Uterus (tissue), 4 donors: ENCODE measurements around the gene CD302. TPM values are rescaled to one million over a fixed set of nuclear protein-coding genes. Genes with fewer than 3 reads are reported as not detected.
"Not testable (repeated sequence)": the region's sequence is repeated elsewhere in the genome, so short reads cannot be mapped to it uniquely, and the experiment has no call there.

Source experiments
- DNase-seq, 2 donors: peaks; one replicate each; pipeline ENCODE4 v3.0.0-alpha.2; 2019 to 2020
- H3K27ac ChIP-seq, 2 donors: fragments of 200-600 bp; sonication (generic); 1 replicate in 1 of 2; 2 replicates in 1 of 2; pipeline ENCODE4 v1.5.1; 2016 to 2018
- H3K27me3 ChIP-seq, 2 donors: fragments of 200-600 bp; sonication (generic); one replicate each; pipeline ENCODE4 v1.5.1; 2018 to 2019; ENCODE audit warnings: control low read depth in 1 of 2
- H3K36me3 ChIP-seq, 2 donors: fragments of 200-600 bp; sonication (generic); one replicate each; pipeline ENCODE4 v1.5.1; 2019; ENCODE audit warnings: control low read depth in 1 of 2
- H3K4me1 ChIP-seq, 2 donors: fragments of 200-600 bp; sonication (generic); one replicate each; pipeline ENCODE4 v1.5.1; 2018 to 2019; ENCODE audit warnings: control low read depth in 1 of 2
- H3K4me3 ChIP-seq, 2 donors: fragments of 200-600 bp; sonication (generic); 1 replicate in 1 of 2; 2 replicates in 1 of 2; pipeline ENCODE4 v1.5.1; 2018 to 2019; ENCODE audit warnings: mild to moderate bottlenecking in 1 of 2
- H3K9me3 ChIP-seq, 2 donors: fragments of 200-600 bp; sonication (generic); one replicate each; pipeline ENCODE4 v1.5.1; 2019; ENCODE audit warnings: control low read depth in 1 of 2
- CTCF ChIP-seq, 4 experiments: fragments of 200-600 bp in 2 of 4; fragments of 450-650 bp in 2 of 4; sonication (generic) in 2 of 4; IDR thresholded peaks; one replicate each; pipeline ENCODE4 v1.5.1; 2016 to 2019; ENCODE audit warnings: antibody characterized with exemption in 4 of 4, mild to moderate bottlenecking in 2 of 4, moderate library complexity in 1 of 4
- POLR2A ChIP-seq, 2 donors: fragments of 450-650 bp; IDR thresholded peaks; one replicate each; pipeline ENCODE4 v1.6.1; 2016; ENCODE audit warnings: antibody characterized with exemption in 2 of 2, mild to moderate bottlenecking in 1 of 2, moderate library complexity in 1 of 2
- intact Hi-C: fragments of 100-400 bp; cut with DNase I; formaldehyde crosslinking; loops from one replicate; pipeline ENCODE4 v1.15.1; 2023; ENCODE audit warnings: low total_unique reads
- total RNA-seq, 4 donors: library from RNA; depleted of rRNA in 3 of 4; stranded (reverse); fragments of >200 nt in 3 of 4; gene quantifications; one replicate each; pipeline versions ENCODE4 v1.1.0 to v1.2.4, GENCODE V29; 2014 to 2023
- donor health status: DM: yes; HTN: yes; CAD: no.

Gene CD302
- total RNA-seq, 4 donors from 2014 or later, result 31.8 to 103 (median 45.5) TPM

- Histone ChIP-seq H3K4me1 (no peaks in the 10 kb centered on the region), H3K27ac (no peak overlapping the region), H3K4me3 (no peak overlapping the region), H3K9me3 (no peaks in the 10 kb centered on the region), H3K36me3 (no peaks in the 10 kb centered on the region), H3K27me3 (no peaks in the 10 kb centered on the region)
- TF ChIP-seq CTCF (IDR thresholded peaks at IDR 0.05) (no peak), POLR2A (IDR thresholded peaks at IDR 0.05) (no peak)
- intact Hi-C loops, result no loop called here
- DNase-seq, result no peak
Observed at GRCh38 chr2:159753797-159754196, 44.2 kb downstream of the CD302 start.

- no peaks in the 10 kb centered on the region for H3K36me3 ChIP-seq
- H3K4me1 ChIP-seq, result no peaks in the 10 kb centered on the region
- no peak for TF ChIP-seq CTCF (IDR thresholded peaks at IDR 0.05)
- no peak for TF ChIP-seq POLR2A (IDR thresholded peaks at IDR 0.05)
- H3K27me3 ChIP-seq, result no peaks in the 10 kb centered on the region
- intact Hi-C loops, result no loop called here
- H3K4me3 ChIP-seq, result no peak overlapping the region
- H3K27ac ChIP-seq, result no peak overlapping the region
- no peak for DNase-seq
- H3K9me3 ChIP-seq, result no peaks in the 10 kb centered on the region
Observed at GRCh38 chr2:159750873-159751272, 47.1 kb downstream of the CD302 start.

GRCh38 chr2:159748089-159748488, 49.9 kb downstream of the CD302 start:
- H3K9me3 ChIP-seq, result no peaks in the 10 kb centered on the region
- DNase-seq, result no peak
- no peaks in the 10 kb centered on the region for H3K36me3 ChIP-seq
- H3K4me1 ChIP-seq, result no peaks in the 10 kb centered on the region
- TF ChIP-seq CTCF (IDR thresholded peaks at IDR 0.05) (no peak), POLR2A (IDR thresholded peaks at IDR 0.05) (no peak)
- H3K27ac ChIP-seq, result no peak overlapping the region
- intact Hi-C loops, result no loop called here
- no peaks in the 10 kb centered on the region for H3K27me3 ChIP-seq
- H3K4me3 ChIP-seq, result no peak overlapping the region

- DNase-seq, H3K27me3 ChIP-seq: not testable (repeated sequence)
Observed at GRCh38 chr2:159745237-159745636, 52.8 kb downstream of the CD302 start.

GRCh38 chr2:159744363-159744762, 53.6 kb downstream of the CD302 start:
- Histone ChIP-seq H3K4me1 (no peaks in the 10 kb centered on the region), H3K4me3 (no peak overlapping the region), H3K27me3 (no peaks in the 10 kb centered on the region), H3K9me3 (no peaks in the 10 kb centered on the region), H3K27ac (no peak overlapping the region), H3K36me3 (no peaks in the 10 kb centered on the region)
- TF ChIP-seq CTCF (IDR thresholded peaks at IDR 0.05), result no peak
- no peak for TF ChIP-seq POLR2A (IDR thresholded peaks at IDR 0.05)
- no peak for DNase-seq
- intact Hi-C loops, result no loop called here

More at GRCh38 chr2:159745237-159745636, 52.8 kb downstream of the CD302 start:
- H3K36me3 ChIP-seq, H3K4me1 ChIP-seq, H3K27ac ChIP-seq, intact Hi-C loops, H3K4me3 ChIP-seq, H3K9me3 ChIP-seq: not testable (repeated sequence)

- H3K4me1 ChIP-seq, result no peaks in the 10 kb centered on the region
- H3K4me3 ChIP-seq, result no peak overlapping the region
- H3K27me3 ChIP-seq, result no peaks in the 10 kb centered on the region
- intact Hi-C loops, result no loop called here
- H3K9me3 ChIP-seq, result no peaks in the 10 kb centered on the region
- H3K36me3 ChIP-seq, result no peaks in the 10 kb centered on the region
- DNase-seq, result no peak
- no peak overlapping the region for H3K27ac ChIP-seq
- TF ChIP-seq CTCF (IDR thresholded peaks at IDR 0.05), result no peak
- no peak for TF ChIP-seq POLR2A (IDR thresholded peaks at IDR 0.05)
Observed at GRCh38 chr2:159742846-159743245, 55.2 kb downstream of the CD302 start.
